GM18498 (cell line): ENCODE results near the gene HCN2.

Source experiments
- ATAC-seq: cut with Tn5 transposase; IDR thresholded peaks from one replicate; pipeline ENCODE4 v1.9.1; 2021; ENCODE audit warnings: mild to moderate bottlenecking, moderate library complexity; ENCODE audit not compliant: unreplicated experiment

HCN2 gene

GRCh38 chr19:589693-590395 is at the start of gene HCN2:
Gene HCN2 (plus strand): TSS chr19:589881. CDS start chr19:589946, 65 bp downstream.
- ATAC-seq, result no peak

- ATAC-seq, result no peak
Observed at GRCh38 chr19:540867-541637, 48.6 kb upstream of the HCN2 start.

GRCh38 chr19:541699-542098 is 48.0 kb upstream of the HCN2 start:
- no peak for ATAC-seq

- ATAC-seq, result no peak
Observed at GRCh38 chr19:542173-542866, 47.4 kb upstream of the HCN2 start.

GRCh38 chr19:543910-544608 is 45.6 kb upstream of the HCN2 start, which contains the start of gene GZMM:
Gene GZMM (plus strand): TSS chr19:544053. CDS start chr19:544072, 19 bp downstream.
- ATAC-seq, result no peak

GRCh38 chr19:547117-547516 is 42.6 kb upstream of the HCN2 start:
- ATAC-seq, result no peak

GRCh38 chr19:547836-548720 is 41.6 kb upstream of the HCN2 start:
- no peak for ATAC-seq

- no peak for ATAC-seq
Observed at GRCh38 chr19:548886-549830, 40.5 kb upstream of the HCN2 start.

GRCh38 chr19:554817-555216 is 34.9 kb upstream of the HCN2 start:
- ATAC-seq, result no peak

GRCh38 chr19:555474-555808 is 34.2 kb upstream of the HCN2 start:
- no peak for ATAC-seq

GRCh38 chr19:556611-557382 is 32.9 kb upstream of the HCN2 start:
- no peak for ATAC-seq

- ATAC-seq, result no peak
Observed at GRCh38 chr19:558770-559439, 30.8 kb upstream of the HCN2 start.

GRCh38 chr19:560121-560520 is 29.6 kb upstream of the HCN2 start:
- no peak for ATAC-seq

GRCh38 chr19:566403-566802 is 23.3 kb upstream of the HCN2 start:
- no peak for ATAC-seq

- no peak for ATAC-seq
Observed at GRCh38 chr19:566844-567243, 22.8 kb upstream of the HCN2 start.

GRCh38 chr19:567296-567900 is 22.3 kb upstream of the HCN2 start:
- ATAC-seq, result no peak

- no peak for ATAC-seq
Observed at GRCh38 chr19:570251-570686, 19.4 kb upstream of the HCN2 start.
